ENCODE data around the gene TMEM170B. TPM values are rescaled to one million over a fixed set of nuclear protein-coding genes. Genes with fewer than 3 reads are reported as not detected.

The TMEM170B gene
- total RNA-seq, 1 donor from 2014 or later: 11.6 TPM

DNA sequence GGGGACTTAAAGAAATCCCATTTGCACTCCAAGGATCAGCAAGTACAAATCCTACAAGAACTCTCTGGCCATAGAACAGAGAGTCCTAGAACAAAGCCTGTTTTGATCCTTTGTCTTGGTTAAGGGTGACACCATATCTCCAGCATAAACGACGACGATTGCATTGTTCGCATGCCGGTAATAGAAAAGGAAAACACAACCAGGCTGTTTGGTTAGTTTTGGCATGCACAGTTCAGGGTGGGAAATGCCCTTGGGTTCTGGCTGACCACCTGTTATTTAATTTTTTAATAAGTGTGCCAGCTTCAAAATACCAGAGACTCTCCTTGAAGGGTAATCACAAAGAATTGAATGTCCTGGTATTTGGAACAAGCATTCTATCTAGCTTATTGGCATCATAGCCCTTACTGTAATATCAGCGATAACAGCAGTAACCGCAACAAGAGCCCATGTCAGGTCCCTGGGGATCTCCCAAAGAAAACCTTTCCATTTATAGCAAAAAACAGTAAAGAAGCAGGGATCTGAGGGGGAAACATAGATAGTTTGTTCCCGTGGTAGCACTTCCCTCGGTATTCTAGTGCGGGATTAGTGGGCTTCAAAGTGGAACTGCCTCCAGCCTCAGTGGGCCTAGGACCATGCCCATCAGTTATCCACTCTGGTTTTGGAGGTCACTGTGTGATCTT, 77.1 kb downstream of the TMEM170B start:
- DNase-seq (ENCODE audit: low spot score): no peak

DNA sequence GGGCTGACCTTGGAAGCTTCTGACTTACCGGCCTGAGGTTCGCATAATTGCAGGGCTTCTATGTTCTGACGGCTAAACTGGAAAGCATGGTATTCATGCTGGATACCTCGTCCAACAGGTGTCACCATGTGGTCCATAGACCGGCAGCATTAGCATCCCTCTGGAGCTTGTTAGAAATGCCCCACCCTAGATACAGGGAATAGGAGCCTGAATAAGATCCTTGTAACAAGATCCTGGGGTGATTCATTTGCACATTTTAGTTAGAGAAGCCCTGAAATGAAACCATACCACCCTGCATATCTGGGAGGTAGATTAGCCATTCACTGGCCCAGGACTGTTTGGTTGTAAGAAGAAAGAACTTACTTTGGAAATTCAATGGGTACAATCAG, 77.7 kb downstream of the TMEM170B start:
- no peak for DNase-seq (ENCODE audit: low spot score)

DNA sequence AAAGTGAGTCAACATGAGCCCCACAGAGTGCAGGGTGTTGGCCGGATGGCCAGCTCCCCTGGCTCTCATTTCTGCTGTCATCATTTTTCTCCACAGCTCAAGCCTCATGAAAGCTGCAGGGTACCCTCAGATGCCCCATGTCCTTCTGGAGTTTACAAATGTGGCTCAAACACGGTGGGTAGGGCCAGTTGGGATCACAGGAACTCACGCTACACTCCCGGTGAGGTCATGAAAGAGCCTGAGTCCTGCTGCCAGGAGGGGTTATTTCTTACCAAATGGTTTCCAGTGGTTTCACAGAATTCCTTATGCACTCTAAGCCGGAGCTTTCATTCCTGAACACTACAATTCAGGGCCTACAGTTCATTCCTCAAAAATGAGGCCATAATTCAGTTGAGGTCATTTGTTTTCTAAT, 78.7 kb downstream of the TMEM170B start:
- peak; percentile 66 for DNase-seq (ENCODE audit: low spot score)

DNA sequence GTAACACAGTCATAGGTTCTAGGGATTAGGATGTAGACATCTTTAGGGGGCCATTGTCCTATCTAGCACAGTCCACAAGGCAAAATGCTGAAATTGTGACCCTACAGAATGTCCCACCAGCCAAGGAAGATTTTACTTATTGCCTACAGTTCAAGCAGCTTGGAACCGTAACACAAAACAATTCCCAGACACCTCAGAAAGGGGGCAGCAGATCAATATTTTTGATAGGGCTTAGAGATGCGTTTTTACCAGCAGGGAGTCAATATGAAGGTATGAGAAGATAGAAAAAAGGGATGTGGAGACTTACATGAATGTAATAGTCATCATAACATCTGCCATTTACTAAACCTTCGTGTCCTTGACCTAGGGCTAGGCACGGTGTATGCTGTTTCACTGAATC, 81.0 kb downstream of the TMEM170B start:
- DNase-seq (ENCODE audit: low spot score): no peak

DNA sequence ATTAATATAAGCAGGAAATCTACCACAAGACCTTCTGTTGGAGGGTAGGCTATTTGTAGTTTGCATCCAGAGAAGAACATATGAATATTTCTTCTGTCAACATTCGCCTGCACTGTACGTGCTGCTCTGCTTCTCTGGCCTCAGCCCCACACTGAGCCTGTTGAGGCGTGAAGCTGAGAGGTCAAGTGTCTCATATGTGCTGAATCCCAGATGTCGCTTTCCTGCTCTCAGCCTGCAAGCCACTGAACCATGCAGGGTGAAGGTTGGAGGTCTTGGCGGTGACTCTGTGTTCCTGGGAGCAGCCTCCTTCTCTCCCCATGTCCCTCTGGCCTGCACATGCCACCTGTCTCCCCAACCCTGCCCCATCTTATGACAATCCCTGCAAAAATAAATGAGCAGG, 83.6 kb downstream of the TMEM170B start:
- no peak for DNase-seq (ENCODE audit: low spot score)

GRCh38 chr6:11622156-11622555, 84.6 kb downstream of the TMEM170B start:
- DNase-seq (ENCODE audit: low spot score): peak; percentile 32

GRCh38 chr6:11623272-11623671, 85.7 kb downstream of the TMEM170B start:
- DNase-seq (ENCODE audit: low spot score): no peak

DNA sequence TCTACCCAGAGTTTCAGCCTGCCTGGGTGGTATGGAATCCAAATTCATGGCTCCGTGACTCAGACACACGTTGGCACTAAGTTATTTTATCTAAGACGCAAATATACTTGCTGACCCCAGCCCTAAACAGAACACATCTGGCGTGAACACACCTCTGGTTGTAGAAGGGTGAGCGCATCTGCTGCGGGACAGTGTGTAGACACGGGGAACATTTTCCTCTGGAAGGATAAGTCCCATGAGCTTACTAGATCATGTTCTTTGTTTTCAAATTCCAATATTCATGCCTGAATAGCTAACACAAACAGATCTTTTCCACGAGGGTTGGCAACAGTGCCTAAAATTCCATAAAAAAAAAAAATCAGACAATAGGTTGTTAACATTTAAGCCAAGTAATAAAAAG, 87.8 kb downstream of the TMEM170B start:
- no peak for DNase-seq (ENCODE audit: low spot score)

- DNase-seq (ENCODE audit: low spot score): no peak
Observed at GRCh38 chr6:11626356-11626755, 88.8 kb downstream of the TMEM170B start.

- no peak for DNase-seq (ENCODE audit: low spot score)
Observed at GRCh38 chr6:11628562-11628961, 91.0 kb downstream of the TMEM170B start.

- DNase-seq (ENCODE audit: low spot score): no peak
Observed at GRCh38 chr6:11631008-11631407, 93.5 kb downstream of the TMEM170B start.

- DNase-seq (ENCODE audit: low spot score): no peak
Observed at GRCh38 chr6:11631539-11631938, 94.0 kb downstream of the TMEM170B start.

DNA sequence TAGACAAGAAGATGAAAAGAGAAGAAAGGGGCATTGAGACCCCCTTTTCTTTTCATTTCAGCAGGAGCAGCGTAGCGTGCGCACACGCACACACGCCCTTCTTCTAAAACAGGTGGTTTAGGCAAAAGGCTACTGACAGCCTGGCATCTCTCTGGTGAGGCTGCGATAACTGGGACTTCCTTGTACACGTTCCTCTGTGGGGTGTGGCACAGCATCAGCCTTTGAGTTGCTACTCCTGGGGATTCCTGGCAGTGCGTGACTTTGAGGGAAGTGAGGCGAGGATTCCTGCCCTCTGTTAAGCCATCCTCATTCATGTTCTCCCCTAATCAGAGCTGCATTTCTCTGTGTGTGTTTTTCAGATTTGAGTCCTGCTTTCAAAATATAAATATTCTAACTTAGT, 94.7 kb downstream of the TMEM170B start:
- DNase-seq (ENCODE audit: low spot score): peak; percentile 32

- DNase-seq (ENCODE audit: low spot score): no peak
Observed at GRCh38 chr6:11632795-11633511, 95.4 kb downstream of the TMEM170B start.

Other genes with a start within 250 kb of the TMEM170B start
- gene ADTRP, start 241.1 kb downstream of the TMEM170B start, total RNA-seq (ENCODE audit: insufficient read depth, low replicate concordance): 2.2 TPM

Measured in umbilical cord (tissue), 2 donors.